ENCODE measurements around the gene CNTN5.
"Not testable (repeated sequence)": the region's sequence is repeated elsewhere in the genome, so short reads cannot be mapped to it uniquely, and the experiment has no call there.

The CNTN5 gene

DNA sequence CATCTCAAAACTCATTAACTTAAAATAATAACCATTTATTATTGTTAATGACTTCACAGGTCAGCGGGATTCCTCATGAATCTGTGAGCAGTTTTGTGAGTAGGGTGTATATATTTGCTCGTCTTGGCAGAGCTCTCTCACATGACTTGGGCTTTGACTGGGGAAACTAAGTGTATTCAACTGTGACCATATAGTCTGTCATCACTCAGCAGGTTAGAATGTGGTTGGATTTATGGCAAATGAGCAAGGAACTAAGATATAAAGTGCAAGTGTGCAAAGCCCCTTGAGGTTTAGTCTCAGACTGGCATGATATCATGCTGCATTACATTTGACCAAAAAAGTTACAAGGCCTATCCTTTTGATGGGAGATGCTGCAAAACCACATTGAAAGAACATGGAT lies 254.8 kb downstream of the CNTN5 start:
- in situ Hi-C loops (cut with HindIII; ENCODE audit: low pct_ligation_motif_present, low sequenced_read_pairs), result no loop called here

DNA sequence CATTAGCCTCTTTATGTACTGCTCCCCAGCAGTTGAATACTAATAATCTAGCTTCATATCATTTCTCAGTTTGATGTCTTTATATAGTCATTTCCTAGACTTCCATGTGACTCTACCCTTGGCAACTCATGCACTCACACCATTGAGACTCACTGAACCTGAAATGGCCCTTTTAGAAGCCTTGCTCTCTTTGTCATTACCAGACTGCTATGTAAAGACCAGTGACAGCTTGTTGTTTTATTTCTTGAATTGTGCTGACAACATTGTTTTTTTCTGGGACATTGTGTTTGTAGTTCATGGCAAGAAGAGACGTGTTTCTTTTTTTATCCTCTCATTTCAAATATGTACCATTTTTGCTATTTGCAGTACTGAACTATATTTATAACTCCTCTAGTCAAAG lies 256.5 kb downstream of the CNTN5 start:
- H3K4me3 ChIP-seq (ENCODE audit: low read depth, low read length), result no peak overlapping the region
- no peak overlapping the region for H3K27ac ChIP-seq
- no peak for DNase-seq
- TF ChIP-seq, protein P1, sequence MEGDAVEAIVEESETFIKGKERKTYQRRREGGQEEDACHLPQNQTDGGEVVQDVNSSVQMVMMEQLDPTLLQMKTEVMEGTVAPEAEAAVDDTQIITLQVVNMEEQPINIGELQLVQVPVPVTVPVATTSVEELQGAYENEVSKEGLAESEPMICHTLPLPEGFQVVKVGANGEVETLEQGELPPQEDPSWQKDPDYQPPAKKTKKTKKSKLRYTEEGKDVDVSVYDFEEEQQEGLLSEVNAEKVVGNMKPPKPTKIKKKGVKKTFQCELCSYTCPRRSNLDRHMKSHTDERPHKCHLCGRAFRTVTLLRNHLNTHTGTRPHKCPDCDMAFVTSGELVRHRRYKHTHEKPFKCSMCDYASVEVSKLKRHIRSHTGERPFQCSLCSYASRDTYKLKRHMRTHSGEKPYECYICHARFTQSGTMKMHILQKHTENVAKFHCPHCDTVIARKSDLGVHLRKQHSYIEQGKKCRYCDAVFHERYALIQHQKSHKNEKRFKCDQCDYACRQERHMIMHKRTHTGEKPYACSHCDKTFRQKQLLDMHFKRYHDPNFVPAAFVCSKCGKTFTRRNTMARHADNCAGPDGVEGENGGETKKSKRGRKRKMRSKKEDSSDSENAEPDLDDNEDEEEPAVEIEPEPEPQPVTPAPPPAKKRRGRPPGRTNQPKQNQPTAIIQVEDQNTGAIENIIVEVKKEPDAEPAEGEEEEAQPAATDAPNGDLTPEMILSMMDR (IDR thresholded peaks at IDR 0.05; ENCODE audit: low read depth, low read length, missing control alignments), result no peak
- no peaks in the 10 kb centered on the region for H3K36me3 ChIP-seq (replicated peaks)
- in situ Hi-C loops (cut with HindIII; ENCODE audit: low pct_ligation_motif_present, low sequenced_read_pairs), result no loop called here
- H3K27me3 ChIP-seq (replicated peaks), result no peaks in the 10 kb centered on the region

More for the DNA sequence above, 254.8 kb downstream of the CNTN5 start:
- H3K4me3 ChIP-seq (ENCODE audit: low read depth, low read length), result no peak overlapping the region
- no peak overlapping the region for H3K27ac ChIP-seq
- H3K27me3 ChIP-seq (replicated peaks), result no peaks in the 10 kb centered on the region
- no peaks in the 10 kb centered on the region for H3K36me3 ChIP-seq (replicated peaks)
- DNase-seq, result no peak
- TF ChIP-seq, protein P1 (IDR thresholded peaks at IDR 0.05; ENCODE audit: low read depth, low read length, missing control alignments), result no peak

DNA sequence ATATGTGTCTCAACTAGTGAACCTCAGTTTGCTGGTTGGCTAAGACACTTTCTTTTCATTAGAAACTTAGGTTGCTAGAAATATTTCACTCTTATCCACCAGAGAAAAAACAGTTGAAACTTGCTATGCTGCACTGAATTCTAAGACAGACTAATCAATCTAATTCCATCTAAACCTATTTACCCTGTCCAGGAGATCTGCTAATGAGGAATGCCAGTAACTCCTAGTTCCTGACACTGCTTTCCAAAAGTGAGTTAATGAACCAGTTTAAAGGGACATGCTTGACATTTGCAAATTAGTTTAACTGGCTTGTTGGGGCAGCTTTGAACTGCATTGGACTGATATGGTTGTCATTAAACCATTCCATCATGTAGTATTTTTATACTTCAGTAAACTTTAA lies 258.5 kb downstream of the CNTN5 start:
- in situ Hi-C loops (cut with HindIII; ENCODE audit: low pct_ligation_motif_present, low sequenced_read_pairs), result no loop called here
- TF ChIP-seq, protein P1 (IDR thresholded peaks at IDR 0.05; ENCODE audit: low read depth, low read length, missing control alignments), result no peak

DNA sequence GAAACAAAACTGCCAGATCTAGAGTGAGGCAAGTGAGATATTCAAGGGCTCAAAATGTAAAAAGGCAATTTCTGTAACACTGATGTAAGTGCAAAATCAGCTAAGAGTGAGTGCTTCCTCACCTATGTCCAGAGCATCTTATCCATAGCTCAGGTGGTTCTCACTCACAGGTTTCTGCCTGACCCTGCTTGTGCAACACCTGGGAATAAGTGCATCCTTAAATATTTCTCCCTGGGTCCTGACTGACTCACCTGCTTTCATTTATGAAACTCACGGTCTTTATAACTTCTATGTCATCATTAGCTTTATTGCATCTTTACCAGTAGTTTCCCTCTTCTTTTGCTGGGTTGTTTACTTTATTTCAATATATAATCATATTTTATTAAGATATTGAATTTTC lies 260.6 kb downstream of the CNTN5 start:
- in situ Hi-C loops (cut with HindIII; ENCODE audit: low pct_ligation_motif_present, low sequenced_read_pairs), result no loop called here
- H3K36me3 ChIP-seq (replicated peaks), result no peaks in the 10 kb centered on the region
- H3K4me3 ChIP-seq (ENCODE audit: low read depth, low read length), result no peak overlapping the region
- DNase-seq, result no peak
- H3K27ac ChIP-seq, result no peak overlapping the region
- no peaks in the 10 kb centered on the region for H3K27me3 ChIP-seq (replicated peaks)
- TF ChIP-seq, protein P1 (IDR thresholded peaks at IDR 0.05; ENCODE audit: low read depth, low read length, missing control alignments), result no peak

More for the DNA sequence above, 258.5 kb downstream of the CNTN5 start:
- Histone ChIP-seq H3K27ac (no peak overlapping the region), H3K27me3 (replicated peaks) (no peaks in the 10 kb centered on the region), H3K36me3 (replicated peaks) (no peaks in the 10 kb centered on the region), H3K4me3 (ENCODE audit: low read depth, low read length) (no peak overlapping the region)
- no peak for DNase-seq

DNA sequence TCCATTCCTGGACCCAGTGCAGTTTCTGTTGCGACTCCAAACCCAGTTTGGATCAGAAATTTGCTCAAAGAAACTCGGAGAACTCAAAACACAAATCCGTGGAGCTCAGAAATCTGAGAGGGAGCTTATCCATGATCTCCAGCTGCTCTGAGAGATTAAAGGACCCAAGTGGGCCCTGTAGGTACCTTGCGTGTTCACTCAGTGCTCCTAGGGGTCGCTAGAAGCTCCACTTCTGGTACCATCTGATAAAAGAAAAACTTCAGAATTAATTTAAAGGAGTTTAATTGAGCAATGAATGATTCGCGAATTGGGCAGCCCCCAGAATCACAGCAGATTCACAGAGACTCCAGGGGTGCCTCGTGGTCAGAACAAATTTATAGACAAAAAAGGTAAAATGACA lies 277.2 kb downstream of the CNTN5 start:
- DNase-seq; H3K27me3 ChIP-seq (replicated peaks); in situ Hi-C loops (cut with HindIII; ENCODE audit: low pct_ligation_motif_present, low sequenced_read_pairs); H3K36me3 ChIP-seq (replicated peaks); H3K27ac ChIP-seq; H3K4me3 ChIP-seq (ENCODE audit: low read depth, low read length): not testable (repeated sequence)

DNA sequence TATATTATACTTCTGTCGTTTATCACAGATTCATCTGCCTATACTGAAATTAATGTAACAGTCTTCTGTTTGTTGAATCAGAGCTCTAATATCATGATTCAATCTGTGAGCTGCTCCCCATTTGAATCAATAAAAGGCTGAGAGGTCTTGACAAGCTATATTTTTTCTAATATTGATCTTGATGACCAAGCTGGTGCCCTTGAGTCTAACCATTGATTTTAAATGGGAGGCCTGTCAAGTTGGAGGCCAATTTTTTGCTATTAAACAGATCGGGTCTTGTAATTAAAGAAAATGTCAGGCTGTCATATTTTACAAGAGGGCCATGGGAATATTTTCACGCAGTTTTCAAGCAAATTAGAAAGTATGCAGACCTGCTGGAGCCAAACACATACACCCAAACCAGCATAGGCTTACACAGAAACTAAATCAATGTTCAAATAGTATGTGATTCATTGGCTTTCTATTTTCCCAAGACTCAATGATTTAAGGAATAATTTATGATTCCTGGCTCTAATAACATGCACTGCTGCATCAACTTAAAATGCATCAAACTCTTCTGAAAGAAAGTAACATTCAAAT lies 286.9 kb downstream of the CNTN5 start:
- in situ Hi-C loops (cut with HindIII; ENCODE audit: low pct_ligation_motif_present, low sequenced_read_pairs), result no loop called here
- TF ChIP-seq, protein P1 (IDR thresholded peaks at IDR 0.05; ENCODE audit: low read depth, low read length, missing control alignments), result no peak
- Histone ChIP-seq H3K36me3 (replicated peaks) (no peaks in the 10 kb centered on the region), H3K27me3 (replicated peaks) (no peaks in the 10 kb centered on the region), H3K27ac (no peak overlapping the region), H3K4me3 (ENCODE audit: low read depth, low read length) (no peak overlapping the region)
- DNase-seq, result no peak
